ENCODE measurements around the gene LRRC7.

The LRRC7 gene

DNA sequence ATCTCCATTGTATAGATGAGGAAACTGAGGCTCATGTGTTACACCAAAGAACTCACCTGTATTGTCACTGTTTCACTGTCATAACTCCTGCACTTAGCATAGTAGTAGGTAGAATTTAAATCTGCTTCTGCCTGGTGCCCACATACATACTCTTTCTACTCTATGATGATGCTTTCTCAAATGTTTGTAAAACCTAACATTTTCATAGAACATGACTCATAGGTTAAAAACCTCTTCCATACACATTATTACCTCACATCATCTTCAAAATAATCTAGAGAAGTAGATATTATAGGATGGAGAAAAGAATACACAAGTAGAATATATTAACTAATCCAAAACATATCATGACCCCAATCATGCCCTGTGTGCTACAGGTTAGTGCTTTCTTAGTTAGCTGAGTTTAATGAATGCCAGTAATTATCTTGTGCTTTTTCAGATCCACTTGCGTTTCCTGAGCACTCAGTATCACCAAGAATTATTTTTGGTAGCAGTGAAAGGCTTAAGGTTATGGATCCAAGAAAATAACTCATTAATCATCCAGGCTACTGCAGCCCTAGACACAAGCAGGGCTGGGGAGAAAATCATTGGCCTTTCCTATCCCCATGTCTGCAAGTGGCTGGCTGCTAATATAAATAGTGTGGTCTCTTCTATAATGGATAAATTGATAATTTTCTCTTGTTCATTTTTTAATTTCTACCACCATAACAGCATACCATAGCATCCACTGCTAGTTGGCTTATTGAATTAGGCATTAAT lies 480.8 kb downstream of the LRRC7 start:
- no peak for DNase-seq

DNA sequence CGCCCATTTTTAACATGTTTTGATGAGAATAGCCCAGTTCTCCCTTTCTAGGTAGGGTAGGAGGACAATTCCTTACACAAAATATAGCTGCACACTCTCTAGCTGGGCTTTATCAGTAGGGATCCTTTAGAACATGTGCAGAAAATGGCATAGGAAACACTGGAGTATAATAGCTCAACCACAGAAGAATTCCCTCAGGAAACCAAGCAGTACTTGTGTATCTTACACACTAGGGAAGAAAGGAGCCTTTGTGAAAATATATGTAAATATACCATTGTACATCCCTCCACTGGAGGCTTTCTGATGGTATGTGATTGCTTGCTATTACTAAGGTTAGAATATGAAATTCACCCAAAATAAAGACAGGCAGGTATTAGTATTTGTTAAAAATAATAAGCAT lies 484.2 kb downstream of the LRRC7 start:
- no peak for DNase-seq

DNA sequence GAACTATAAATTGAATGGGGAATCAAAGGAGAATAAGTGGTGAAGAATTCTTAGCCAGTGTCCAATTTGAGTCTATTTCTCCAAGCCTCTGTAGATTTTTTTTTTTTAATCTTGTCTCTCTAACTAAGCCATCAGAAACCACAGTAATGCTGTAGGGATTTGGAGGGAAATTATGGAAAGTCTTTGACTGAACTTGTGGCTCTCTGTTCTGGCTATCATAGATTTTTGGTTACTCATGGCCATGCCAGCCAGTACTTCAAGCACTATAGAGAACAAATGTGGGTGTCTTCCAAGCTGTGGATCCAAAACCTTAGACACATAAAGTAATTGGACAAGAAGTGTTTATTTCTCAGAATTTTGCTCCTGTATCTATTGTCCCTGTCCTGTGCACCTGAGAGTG lies 489.8 kb downstream of the LRRC7 start:
- no peak for DNase-seq

DNA sequence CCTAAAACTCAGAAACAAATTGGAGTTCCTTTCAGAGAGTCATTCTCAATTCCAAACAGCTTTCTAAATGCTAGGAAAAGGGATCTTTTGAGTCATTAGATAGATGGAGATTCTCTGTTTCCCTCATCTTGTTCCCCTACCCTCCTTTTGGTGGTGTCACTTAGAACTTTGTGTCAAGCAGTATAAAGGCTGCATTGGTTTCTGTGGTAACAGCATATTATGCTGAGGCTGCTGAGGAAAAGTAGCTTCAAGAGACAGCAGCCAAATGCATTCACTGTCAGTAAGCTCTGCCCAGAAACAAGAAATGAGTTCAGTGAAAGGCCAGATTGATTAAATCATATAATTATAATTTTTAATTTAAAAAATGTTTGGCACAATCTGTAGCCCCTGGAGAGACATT lies 493.5 kb downstream of the LRRC7 start:
- DNase-seq, result no peak

DNA sequence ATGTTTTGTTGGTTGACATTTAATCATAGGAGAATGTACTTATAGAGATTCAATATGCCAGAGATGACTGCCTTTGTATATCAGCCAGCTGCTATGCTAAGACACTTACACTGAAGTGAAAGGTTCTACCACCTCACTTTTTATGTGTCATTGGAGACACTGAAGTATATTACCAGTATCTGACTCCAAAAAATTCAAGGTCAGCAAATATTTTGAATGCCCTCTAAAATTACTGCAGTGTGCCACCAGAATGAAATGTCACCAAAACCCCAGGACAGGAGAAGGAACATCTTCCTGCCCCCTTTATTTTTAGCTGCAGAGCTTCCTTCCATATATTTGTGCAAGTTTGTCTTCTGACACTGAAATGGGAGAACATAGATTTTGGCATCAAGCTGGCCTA lies 496.1 kb downstream of the LRRC7 start:
- DNase-seq, result no peak

DNA sequence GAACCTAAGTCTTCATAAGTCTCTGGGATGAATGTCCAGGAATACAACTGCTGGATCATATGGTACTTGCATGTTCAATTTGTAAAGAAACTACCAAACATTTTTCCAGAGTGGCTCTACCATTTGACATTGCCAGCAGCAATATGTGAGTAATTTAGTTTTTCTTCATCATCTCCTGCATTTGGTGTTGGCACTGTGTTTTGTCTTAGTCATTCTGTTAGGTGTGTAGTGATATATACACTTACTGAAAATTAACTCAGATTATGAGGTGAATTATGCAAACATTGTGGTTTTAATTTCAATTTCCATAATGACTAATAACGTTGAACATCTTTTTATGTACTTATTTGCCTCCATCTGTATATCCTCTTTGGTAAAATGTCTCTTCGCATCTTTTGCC lies 499.0 kb downstream of the LRRC7 start:
- DNase-seq, result no peak

DNA sequence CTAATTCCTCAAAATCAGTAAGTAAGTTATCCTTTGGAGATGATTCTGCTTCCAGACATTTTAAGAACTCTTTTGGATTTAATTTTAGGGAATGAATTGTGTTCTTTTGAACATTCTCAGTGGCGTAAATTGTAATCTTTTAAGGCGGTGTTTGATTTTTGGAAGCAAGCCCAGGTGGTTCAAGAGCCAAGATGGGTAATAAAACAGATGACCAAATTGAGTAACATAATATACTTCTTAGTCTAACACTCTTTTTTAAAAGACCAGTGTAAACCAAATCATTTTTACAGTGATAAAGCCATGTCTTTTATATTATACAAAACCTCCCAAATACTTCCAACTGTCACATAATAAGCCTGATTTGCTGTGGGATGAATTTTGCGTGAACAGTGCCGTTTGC lies 503.9 kb downstream of the LRRC7 start:
- no peak for DNase-seq

DNA sequence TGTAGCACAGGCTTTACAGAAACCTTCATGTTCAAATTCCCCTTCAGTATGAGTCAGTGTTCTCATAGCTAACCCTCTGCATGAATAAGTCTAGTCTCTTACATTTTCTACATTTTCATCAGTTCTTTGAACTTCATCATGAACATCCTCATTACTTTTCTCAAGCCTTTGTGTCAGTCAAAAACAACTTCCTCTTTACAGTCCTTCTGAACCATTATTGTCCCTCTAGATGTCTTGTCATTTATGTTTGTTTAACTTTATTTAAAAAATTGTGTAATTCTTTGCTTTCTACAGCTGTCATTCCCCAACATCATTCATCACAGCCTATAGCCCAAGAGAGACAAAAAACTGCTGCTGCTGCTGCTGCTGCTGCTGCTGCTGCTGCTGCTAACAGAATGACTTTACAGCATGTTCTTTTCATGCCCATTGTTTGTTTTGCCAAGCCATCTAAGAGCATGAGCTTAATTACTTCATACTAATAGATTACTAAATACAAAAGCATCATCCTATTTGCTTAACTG lies 504.6 kb downstream of the LRRC7 start:
- no peak for DNase-seq

DNA sequence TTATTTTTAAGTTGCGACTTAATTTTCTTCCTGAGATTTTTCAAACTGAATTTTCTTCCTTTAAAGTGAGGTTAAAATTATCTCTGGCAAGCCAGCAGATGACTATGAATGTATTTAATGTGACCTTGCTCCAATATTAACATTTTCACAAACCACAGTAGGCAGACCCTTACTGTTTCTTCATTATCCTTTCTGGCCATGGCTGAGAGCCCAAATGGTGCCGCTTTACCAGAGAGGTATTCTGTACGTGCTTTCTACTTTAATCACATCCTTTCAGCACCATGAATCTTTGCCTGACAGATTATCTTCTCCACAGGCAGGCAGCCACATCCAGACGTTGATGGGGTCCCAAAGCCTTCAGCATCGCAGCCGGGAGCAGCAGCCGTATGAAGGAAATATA lies 508.0 kb downstream of the LRRC7 start:
- DNase-seq, result no peak

DNA sequence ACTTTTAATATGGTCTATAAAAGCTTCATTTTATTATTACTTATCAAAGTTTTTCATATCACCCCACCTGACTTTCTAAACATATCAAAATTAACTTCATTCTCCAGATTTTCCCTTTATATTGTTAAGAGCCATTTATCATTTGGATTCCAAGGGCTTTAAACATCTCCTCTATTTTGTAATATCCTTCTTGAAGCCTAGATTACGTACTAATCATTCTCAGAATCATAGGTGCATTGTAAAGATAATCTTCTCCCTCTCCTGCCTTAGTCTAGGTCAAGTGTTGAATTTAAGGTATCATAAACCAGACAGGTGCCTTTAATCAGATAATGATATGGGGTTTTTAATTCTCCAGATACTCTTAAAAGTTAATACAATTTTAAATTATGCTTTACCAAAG lies 509.3 kb downstream of the LRRC7 start:
- DNase-seq, result no peak

DNA sequence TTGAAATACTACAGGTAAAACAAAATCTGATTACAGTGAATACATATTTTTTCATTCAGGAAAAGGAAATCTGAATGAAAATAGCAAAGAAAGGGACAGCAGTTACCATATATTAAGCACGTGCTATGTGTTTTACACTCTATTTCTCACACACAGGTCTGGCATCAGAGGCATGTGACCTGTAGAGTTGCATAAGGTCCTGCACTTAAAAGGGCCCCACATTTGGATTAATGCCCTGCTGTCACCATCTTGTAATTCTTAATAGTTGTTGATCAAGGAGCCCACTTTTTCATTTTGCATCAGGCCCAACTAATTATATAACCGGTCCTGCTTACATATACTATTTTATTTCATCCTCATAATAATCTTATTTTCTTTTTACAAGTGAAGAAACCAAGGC lies 511.8 kb downstream of the LRRC7 start:
- no peak for DNase-seq

DNA sequence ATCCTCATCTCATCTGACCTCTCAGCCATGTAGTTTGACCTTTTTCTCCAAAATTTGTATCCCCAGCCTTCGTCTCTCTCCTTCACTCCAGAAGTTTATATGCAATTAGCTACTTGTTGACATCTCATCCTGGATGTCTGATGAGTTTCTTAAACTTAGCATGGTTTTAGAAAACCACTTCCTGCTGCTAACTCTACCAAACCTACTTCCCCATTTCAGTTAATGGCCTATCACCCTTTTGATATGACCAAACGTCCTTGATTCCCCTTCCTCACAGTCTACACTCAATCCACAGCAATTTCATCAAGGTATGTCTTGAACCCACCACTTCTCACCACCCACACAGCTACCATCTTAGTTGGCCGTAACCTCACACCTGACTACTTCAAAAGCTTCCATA lies 515.8 kb downstream of the LRRC7 start:
- no peak for DNase-seq

DNA sequence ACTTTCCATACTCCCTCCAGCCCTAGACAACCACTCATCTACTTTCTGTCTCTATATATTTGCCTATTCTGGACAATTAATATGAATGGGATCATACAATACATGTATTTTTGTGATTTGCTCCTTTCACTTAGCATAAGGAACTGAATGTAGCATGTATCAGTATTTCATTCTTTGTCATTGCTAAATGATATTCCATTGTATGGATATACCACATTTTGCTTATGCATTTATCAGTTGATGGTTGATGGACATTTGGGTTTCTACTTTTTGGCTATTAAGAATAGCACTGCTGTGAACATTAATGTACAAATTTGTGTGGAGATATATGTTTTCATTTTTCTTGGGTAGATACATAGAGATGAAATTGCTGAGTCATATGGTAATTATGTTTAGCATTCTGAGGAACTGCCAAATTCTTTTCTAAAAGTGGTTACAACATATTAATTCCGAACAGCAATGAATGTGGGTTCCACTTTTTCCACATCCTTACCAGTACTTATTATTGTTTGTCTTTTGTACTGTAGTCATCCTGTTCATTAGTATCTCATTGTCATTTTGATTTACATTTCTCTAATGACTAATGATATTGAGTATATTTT lies 516.7 kb downstream of the LRRC7 start:
- no peak for DNase-seq

DNA sequence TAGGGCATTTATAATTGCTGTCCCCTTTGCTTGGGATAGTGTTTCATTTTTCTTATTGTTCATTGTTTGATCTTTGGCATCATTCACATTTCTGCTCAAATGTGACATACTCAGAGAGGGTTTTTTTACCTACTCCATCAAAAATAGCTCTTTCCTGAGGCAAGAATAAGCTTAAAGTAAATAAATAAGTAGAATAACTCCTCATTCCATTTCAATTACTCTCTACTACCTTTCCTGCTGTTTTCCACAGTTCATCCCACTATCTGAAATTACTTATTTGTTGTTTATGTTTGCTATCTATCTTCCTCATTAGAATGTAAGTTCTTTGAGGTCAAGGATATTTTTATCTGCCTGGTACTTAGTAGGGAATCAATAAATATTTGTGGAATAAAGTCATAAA lies 517.8 kb downstream of the LRRC7 start:
- no peak for DNase-seq

DNA sequence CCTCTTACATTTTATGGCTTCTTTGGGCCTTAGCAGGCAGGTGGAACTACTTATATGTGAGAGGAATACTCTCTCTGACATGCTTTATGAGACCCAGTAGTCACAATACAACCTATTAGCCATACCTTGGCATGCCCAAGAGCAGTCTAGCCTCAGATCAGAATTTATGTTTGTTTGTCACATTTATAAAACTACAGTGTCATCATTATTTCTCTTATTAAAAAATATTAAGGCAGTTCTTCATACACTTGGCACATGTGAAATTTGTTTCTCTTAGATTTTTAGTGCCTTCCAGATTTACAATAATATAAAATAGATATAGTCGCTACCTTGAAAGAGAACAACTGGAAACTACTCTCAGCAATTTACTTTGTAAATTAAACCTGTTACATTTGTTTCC lies 519.2 kb downstream of the LRRC7 start:
- DNase-seq, result no peak

DNA sequence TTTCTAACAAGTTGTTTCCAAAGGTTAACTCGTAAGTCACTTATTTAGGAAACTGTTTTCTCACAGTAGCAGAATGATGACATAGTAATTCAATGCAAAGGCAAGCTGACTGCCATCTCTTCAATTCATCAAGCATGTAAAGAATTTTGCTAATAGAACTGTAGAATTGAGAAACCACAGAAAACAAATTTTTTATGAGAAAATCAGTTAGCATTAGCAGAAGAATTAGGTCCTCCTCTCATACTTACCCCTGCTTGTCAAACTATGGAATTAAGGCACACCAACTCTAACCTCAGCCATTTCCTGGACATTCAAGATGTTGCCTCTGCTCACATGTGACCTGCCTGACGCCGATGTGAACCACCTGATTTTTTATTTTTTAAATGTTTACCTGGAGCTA lies 522.4 kb downstream of the LRRC7 start:
- DNase-seq, result no peak

DNA sequence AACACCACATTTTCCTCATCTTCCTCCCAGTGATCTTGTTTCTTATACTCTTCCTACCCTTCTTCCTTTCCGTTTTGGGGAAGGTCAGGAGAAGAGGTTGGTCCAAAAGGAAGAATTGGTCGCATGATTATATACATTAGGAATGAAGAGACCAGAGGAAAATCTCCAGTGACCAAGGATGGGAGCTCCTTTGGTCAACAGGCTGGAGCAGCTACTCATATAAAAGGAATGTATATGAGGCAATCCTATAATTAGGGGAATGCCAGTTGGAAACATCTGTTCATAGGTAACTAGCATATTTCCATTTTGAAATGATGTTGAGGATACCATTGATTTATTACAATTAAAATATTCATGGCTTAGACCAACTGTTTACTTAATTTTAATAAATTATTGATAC lies 523.2 kb downstream of the LRRC7 start:
- no peak for DNase-seq

DNA sequence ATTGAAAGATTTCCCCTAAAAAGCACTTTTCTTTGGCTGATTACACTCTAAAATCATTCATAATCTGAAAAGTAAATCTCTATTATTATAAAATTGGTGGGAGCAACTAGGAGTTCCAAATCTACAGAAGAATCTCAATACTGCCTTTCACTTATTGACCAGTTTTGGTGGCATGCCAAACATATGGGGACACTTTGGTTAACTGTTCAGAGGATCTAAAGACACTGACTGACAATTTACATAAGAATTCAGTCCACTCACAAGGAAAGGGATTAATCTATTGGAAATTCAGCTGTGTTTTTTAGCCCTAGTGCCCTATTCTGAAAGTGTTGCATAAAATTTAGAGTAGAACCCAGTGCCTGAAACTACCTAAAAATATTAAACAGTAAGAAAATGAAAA lies 524.1 kb downstream of the LRRC7 start:
- no peak for DNase-seq

DNA sequence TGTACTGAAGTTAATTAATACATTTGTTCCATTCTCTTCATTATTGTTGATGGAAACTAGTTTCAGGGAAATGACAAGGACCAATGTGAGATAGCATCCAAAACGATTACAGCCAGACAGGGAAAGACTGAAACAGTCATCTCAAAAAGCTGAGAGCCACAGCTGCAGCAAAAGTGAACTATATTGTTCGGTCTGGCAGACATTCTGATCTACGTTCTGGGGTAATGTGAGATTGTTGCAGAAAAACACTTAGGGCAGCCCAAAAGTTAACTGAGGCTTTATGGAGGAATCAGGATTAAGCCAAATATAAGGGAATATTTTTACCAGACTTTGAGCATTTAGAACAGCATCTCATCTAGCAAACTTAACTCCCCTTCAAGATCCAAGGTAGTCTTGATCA lies 524.8 kb downstream of the LRRC7 start:
- no peak for DNase-seq

DNA sequence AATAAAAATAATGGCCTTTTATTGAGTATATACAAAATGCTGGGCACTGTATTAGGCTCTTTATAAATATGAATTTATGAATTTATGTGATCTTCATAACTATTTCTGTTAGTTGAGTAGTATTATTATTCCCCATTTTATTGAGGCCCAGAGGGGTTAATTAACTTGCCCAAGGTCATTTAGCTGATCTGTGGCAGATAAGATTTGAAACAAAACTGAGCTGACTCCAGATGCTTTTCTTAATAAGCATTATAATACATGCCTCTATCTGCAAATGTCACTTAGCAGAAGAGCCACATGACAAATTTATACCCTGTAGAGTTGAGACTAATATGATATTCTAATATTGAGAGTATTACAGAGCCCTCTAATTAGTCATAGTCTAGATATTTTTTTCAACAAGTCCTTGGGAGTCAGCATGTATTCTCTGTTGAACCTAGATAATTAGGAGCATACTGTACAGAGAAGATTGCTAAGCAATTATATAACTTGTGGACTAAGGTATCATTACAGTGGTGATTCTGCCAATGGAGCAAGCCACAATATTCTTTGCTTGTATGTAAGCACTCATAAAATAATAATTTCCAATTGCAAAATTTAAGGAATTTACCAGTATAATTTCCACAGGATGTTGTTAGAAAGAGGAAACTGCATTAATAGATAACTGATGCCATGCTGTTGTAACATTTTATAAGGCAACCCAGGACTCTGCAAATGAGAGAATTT lies 525.7 kb downstream of the LRRC7 start:
- DNase-seq, result no peak

DNA sequence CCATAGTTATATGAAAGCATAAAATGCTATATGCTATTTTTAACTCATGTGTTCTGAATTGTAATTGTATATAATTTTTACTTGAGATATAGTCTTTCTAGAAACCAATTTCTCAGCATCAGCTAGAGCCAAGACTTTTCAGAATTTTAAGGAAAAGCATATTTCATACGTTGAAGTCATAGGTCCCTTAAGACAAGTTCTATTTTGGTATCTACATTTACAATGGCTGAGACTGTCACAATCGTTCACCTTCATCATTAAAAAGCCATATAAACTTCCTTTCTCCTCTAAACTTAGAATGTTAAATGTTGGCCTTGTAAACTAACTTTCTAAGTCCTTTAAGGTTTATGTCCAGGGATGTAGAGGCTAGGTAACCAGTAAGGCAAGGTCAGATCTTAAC lies 533.5 kb downstream of the LRRC7 start:
- no peak for DNase-seq

DNA sequence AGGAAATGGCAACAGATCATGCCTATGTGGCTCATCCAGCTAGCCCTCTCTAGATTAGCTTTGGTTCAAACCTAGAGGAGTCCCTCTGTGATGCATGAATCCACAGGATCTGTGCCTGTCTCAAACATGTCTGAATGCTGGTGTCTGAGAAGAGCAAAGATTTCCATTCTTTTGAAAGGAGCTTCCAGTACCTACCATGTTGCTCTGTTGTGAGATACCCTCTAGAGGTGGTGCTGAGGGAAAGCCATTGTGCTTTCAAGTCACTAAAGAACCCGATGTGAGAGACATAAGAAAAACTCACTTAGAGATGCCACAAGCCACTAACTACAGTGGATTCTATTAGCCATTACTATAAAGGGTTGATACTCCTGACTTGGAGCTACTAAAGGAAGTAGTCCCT lies 534.1 kb downstream of the LRRC7 start:
- no peak for DNase-seq

DNA sequence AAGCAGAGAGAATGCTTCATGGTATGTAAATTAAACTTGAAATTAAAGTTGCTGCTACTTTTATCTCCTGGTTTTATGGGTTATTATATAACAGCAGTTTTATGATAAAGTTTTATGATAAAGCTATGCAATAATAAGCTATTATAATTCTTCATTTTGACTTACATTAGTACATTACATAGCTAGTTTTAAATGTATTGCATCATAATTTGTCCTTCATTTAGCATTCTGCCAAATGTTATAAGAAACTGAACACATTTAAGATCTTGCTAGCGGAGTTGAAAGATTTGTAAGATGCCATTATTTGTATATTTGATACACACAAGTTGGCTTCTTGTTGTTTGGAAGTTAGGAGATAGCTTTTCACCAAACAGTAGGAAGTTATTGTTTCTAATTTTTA lies 536.0 kb downstream of the LRRC7 start:
- no peak for DNase-seq

DNA sequence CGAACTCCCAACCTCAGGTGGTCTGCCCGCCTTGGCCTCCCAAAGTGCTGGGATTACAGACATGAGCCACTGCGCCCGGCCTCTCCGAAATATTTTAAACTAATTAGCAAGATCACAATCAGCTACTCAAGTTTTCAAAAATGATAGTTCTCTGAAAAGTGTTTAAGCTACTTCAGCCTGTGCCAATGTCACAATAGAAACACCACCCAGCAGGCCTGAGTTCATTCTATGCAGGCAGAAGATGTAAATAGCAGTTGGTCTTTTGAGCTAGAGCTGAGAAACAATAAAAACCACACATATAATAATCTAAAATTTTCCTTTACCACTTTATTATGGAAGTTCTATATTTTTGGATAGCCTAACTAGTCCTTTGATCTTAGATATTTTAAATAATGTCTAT lies 541.5 kb downstream of the LRRC7 start:
- DNase-seq, result no peak
